Measurements from ENCODE around the gene PNKP. TPM values are rescaled to one million over a fixed set of nuclear protein-coding genes. Genes with fewer than 3 reads are reported as not detected.

PNKP gene
- total and polyA plus RNA-seq, 5 donors = 38.6 to 144 (median 40.8) TPM

DNA sequence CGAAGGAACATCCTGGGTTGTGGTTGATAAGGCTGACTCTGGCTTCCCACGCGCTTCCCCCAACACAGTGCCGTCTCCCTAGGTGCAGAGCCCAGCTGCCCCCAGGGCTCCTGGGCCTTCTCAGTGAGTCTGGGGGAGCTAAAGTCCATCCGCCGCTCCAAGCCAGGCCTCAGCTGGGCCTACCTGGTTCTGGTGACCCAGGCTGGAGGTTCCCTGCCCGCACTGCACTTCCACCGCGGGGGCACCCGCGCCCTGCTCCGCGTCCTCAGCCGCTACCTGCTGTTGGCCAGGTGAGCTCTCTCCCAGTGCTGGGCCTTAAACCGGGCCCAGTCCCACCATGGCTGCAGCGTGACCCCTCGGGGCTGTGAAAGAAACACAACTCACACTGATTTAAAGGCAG, 13.8 kb upstream of the PNKP start:
- ATAC-seq = no peak
- WGBS = 94% methylated on average over 17 of the region's 17 CpGs

DNA sequence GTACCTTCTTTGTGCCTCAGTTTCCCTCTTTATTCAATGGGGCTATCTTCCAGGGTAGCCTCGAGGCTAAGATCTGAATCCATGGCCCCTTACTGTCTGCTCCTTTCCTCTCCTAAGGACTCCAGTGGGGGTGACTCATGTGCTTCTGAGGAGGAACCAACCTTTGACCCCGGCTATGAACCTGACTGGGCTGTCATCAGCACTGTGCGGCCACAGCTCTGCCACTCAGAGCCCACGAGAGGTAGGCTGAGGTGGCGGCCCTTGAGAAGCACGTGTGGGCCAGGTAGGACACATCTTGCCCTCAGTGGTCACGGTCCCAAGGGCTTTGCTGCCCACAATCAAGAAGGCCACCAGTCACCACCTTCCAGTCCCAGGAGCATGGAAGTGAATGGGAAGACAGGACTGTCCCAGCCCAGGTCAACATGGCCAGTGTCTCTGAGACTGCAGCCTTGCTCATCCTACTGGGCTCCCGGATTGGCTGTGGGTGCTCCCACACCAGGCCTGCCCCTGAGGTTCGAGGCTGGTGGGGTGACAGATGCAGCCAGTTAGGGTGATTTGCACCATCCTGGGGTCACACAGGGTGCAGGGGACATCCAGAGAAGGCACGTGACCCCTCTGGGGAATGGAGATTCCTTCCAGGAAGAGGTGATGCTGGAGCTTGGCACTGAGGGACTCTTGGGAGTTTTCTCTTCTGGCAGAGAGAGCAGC, 12.9 kb upstream of the PNKP start:
- ATAC-seq (no peak), DNase-seq (peak in 2 of 3 donors; percentile 16 to 60)
- 92% methylated on average over 10 of the region's 10 CpGs for WGBS
- Histone ChIP-seq H3K4me3 (ENCODE audit: low read length) (no peak overlapping the region), H3K27me3 (ENCODE audit: control insufficient read depth, insufficient read depth) (no peaks in the 10 kb centered on the region), H3K4me1 (ENCODE audit: control insufficient read depth, insufficient read depth, low read length) (peaks cover 5% of the 10 kb centered on the region), H3K27ac (ENCODE audit: low read length) (no peak overlapping the region), H3K9me3 (ENCODE audit: control insufficient read depth, low read length) (no peaks in the 10 kb centered on the region)
- intact Hi-C loops (cut with DNase I) = no loop called here

More for the DNA sequence above, 13.8 kb upstream of the PNKP start:
- H3K9me3 ChIP-seq (ENCODE audit: control insufficient read depth, low read length) = no peaks in the 10 kb centered on the region
- DNase-seq = peak in 2 of 3 donors; percentile 54 to 57
- H3K27ac ChIP-seq (ENCODE audit: low read length) = no peak overlapping the region
- H3K4me1 ChIP-seq (ENCODE audit: control insufficient read depth, insufficient read depth, low read length) = no peaks in the 10 kb centered on the region
- no peaks in the 10 kb centered on the region for H3K27me3 ChIP-seq (ENCODE audit: control insufficient read depth, insufficient read depth)
- H3K4me3 ChIP-seq (ENCODE audit: low read length) = no peak overlapping the region
- intact Hi-C loops (cut with DNase I) = no loop called here

DNA sequence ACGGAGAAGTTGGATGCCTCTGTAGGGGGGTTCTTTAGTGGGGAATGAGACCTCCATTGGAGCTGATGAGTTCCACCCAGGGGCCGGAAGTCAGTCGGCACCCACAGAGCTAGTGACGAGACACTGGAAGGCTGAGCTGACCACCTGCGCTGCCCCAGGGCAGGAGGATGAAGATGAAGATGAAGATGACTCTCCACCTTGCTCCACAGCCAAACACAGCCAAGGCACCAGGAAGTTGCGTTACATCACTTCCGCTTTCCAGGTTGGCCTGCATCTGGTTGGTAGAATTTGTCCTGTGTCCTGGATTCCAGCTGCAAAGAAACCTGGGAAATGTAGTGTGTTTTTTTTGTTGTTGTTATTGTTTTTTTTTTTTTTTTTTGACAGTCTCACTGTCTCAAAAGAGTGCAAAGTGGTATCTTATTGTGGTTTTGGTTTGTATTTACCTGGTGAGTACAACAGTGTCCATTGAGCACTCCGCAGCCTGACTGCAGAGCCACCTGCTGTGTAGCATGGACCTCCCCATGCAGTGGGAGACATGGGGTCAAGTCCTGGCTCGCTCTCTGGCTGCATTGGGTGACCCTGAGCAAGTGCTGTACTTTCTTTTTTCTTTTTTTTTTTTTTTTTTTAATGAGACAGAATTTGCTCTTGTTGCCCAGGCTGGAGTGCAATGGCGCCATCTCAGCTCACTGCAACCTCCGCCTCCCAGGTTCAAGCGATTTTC, 12.0 kb upstream of the PNKP start:
- Histone ChIP-seq H3K9me3 (ENCODE audit: control insufficient read depth, low read length) (no peaks in the 10 kb centered on the region), H3K4me3 (ENCODE audit: low read length) (no peak overlapping the region), H3K4me1 (ENCODE audit: control insufficient read depth, insufficient read depth, low read length) (peaks cover 6% of the 10 kb centered on the region), H3K27me3 (ENCODE audit: control insufficient read depth, insufficient read depth) (no peaks in the 10 kb centered on the region), H3K27ac (ENCODE audit: low read length) (no peak overlapping the region)
- DNase-seq = peak; percentile 16 to 48 (median 42)
- no peak for ATAC-seq
- WGBS = 95% methylated on average over 12 of the region's 12 CpGs
- intact Hi-C loops (cut with DNase I) = no loop called here

DNA sequence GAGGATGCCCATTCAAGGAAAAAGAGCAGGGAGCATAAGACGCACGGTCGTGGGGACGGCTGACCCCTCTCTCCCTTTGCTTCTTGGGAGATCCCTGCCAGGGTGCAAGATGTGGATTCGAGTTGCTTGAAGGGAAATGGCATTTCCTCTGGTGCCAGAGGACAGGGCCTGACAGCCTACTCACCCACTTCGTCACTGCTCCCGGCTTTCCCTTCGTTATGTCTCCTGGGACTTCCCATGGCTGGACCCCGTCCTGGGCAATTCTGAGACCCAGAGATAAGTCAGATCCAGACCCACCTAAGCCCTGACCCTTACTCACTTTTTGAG, 11.3 kb upstream of the PNKP start:
- intact Hi-C loops (cut with DNase I) = no loop called here
- no peaks in the 10 kb centered on the region for H3K27me3 ChIP-seq (ENCODE audit: control insufficient read depth, insufficient read depth)

DNA sequence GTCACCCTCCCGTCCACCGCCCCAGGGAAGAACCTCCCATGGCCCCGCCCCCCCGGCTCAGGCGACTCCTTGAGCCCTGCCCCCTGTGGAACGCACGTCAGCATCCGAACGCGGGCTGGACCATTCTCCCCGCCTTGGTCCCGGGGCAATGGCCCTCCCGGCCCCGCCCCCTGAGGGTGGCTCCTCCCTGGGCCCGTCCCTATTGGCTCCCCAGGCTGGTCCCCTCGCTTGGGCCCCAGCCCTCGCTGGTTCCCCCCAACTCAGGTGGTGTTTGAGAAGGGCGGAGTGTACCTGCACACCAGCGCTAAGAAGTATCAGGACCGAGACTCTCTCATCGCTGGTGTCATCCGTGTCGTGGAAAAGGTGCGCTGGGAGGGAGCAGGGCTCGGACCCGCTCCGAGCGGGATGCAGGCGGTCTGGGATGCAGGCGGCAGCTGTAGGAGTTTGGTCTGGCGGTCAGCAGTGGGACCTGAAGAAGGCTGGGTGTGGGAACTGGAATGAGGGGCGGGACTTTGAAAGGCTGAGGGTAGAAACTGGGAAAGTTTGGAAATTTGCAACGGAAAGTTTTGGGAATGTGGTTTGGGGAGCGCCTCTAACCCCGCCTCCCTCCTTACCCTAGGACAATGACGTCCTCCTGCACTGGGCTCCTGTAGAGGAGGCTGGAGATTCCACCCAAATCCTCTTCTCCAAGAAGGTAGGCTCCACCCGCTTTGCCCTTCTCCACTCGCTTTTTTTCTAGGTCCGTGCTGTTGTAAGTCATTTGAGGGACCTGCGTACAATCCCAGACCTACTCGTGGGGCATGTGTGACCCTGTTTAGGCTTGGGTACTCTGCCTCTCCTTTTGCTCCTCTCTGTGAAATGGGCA, 10.7 kb upstream of the PNKP start:
- peak; percentile 84 for ATAC-seq
- WGBS = 9% methylated on average over 41 of the region's 41 CpGs
- Histone ChIP-seq H3K4me1 (ENCODE audit: control insufficient read depth, insufficient read depth, low read length) (peaks cover 6% of the 10 kb centered on the region), H3K4me3 (ENCODE audit: low read length) (peak overlapping the region; percentile 61), H3K27ac (ENCODE audit: low read length) (peak overlapping the region; percentile 98), H3K9me3 (ENCODE audit: control insufficient read depth, low read length) (no peaks in the 10 kb centered on the region), H3K27me3 (ENCODE audit: control insufficient read depth, insufficient read depth) (no peaks in the 10 kb centered on the region)
- DNase-seq = peak; percentile 99 to 100 (median 99)
- intact Hi-C loops (cut with DNase I) = no loop called here

More for the DNA sequence above, 11.3 kb upstream of the PNKP start:
- H3K4me3 ChIP-seq (ENCODE audit: low read length) = no peak overlapping the region
- no peak overlapping the region for H3K27ac ChIP-seq (ENCODE audit: low read length)
- 85% methylated on average over 9 of the region's 9 CpGs for WGBS
- ATAC-seq (no peak), DNase-seq (peak; percentile 12 to 56 (median 40))
- H3K9me3 ChIP-seq (ENCODE audit: control insufficient read depth, low read length) = no peaks in the 10 kb centered on the region
- peaks cover 6% of the 10 kb centered on the region for H3K4me1 ChIP-seq (ENCODE audit: control insufficient read depth, insufficient read depth, low read length)

DNA sequence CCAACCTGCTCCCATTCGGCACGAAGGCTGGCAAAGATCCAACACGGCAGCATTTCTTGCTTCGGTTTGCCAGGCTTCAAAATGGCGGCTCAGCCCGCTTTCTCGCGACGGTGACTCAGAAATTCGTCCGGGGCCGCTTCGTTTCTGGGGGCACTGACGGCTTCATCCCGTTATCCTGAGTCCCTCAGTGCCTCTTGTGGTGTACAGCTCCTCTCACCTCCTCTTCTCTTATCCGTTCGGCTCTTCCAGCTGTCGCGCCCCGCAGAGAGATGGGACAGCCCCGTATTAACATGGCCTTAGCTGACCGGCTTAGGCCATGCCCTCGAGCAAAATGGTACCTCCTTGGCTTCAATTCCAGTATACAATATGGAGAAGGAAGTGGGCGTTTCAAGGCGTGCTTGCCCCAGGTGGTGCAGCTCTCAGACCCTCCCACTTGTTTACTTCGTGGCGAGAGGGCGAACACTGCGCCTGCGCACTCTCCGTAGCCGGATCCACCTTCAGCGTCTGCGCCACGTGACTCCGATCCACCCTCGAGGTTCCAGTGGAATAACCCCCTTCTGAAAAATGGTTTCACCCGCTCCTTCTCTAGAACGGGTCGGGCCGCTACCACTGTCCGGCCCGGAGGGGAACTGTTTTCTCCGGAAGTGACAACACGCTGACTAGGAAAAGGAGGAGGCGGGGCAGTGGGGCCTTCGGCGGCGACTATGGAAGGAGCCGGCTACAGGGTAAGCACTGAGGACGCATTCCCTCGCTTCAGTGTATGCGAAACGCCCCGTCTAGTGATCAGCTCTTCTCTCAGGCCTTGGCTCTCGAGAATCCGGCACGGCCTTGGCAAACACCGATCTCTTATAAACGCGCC, 9.9 kb upstream of the PNKP start, which contains the start of the genes AKT1S1 and TBC1D17:
AKT1S1 (minus strand) TSS at position 336 of the 859 bp plus-strand sequence. CDS start 4,060 bp downstream, outside the sequence.
TBC1D17 (plus strand) TSS at position 683 of the 859 bp plus-strand sequence; CDS start at position 705, 22 bp downstream.
- Histone ChIP-seq H3K4me3 (ENCODE audit: low read length) (peak within 1 kb of the TSS; percentile 76), H3K4me1 (ENCODE audit: control insufficient read depth, insufficient read depth, low read length) (peaks cover 6% of the 10 kb centered on the region), H3K27ac (ENCODE audit: low read length) (peak within 1 kb of the TSS; percentile 99), H3K9me3 (ENCODE audit: control insufficient read depth, low read length) (no peaks in the 10 kb centered on the region), H3K27me3 (ENCODE audit: control insufficient read depth, insufficient read depth) (no peaks in the 10 kb centered on the region)
- WGBS = under 1% methylated on average over 61 of the region's 61 CpGs
- ATAC-seq = peak; percentile 83 to 89
- intact Hi-C loops (cut with DNase I) = no loop called here
- DNase-seq = peak; percentile 99

DNA sequence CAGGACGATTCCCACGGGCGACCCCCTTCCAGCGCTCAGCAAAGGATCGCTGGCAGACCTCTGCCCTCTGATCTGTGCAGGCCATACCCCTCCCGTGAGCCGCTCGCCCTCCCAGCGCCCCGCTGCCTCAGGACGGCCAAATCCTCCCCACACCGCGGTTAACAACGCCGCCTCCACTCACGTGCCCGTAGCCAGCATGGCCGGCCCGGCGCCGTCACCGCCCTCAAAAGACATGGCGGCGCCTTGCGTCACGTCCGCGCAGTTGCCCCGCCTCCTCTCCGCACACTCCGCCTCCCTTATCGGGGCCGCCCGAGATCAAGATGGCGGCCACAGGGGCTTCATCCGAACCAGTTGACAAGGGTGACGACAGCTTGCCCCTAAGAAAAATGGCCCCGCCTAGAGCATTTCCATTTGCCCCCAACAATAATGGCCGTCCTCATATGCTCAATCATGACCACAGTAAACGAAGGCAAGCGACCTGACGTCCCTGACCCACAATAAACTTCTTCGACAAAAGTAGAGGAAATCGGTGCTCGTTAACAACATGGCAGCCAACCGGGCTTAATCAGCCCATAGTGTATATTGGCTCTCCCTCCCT, 9.1 kb upstream of the PNKP start:
- DNase-seq (peak; percentile 98 to 99 (median 99)), ATAC-seq (peak; percentile 81 to 85)
- intact Hi-C loops (cut with DNase I) = no loop called here
- Histone ChIP-seq H3K9me3 (ENCODE audit: control insufficient read depth, low read length) (no peaks in the 10 kb centered on the region), H3K4me3 (ENCODE audit: low read length) (peak overlapping the region; percentile 76), H3K27ac (ENCODE audit: low read length) (peak overlapping the region; percentile 99), H3K4me1 (ENCODE audit: control insufficient read depth, insufficient read depth, low read length) (peaks cover 6% of the 10 kb centered on the region), H3K27me3 (ENCODE audit: control insufficient read depth, insufficient read depth) (no peaks in the 10 kb centered on the region)
- WGBS = under 1% methylated on average over 46 of the region's 46 CpGs

DNA sequence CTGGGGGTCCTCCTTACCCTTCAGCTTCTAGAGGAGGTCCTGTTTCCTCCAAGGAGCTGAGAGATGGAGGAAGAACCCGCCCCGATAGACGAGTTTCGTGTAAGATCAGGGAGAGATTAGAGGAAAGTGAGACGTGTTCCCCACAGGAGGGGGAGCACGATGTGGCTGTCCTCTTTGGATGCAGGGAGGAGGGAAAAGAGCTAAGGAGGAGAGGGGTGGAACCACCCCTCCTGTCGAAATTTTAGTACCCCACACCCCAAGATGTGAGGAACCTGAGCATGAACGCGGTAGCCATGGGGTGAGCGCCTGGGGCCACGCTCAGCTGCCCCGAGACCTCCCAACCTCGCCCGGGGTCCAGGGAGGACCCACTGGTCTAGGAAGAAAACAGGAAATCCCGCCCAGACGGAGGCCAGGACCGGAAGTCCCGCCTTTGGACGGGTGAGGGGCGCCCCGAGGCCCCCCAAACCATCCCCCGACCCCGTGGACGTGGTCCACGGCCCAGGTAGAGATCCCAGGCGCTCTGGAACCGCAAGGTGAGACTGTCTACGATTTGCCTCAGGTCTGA, 8.6 kb upstream of the PNKP start:
- Histone ChIP-seq H3K27ac (ENCODE audit: low read length) (peak overlapping the region; percentile 92), H3K27me3 (ENCODE audit: control insufficient read depth, insufficient read depth) (no peaks in the 10 kb centered on the region), H3K4me1 (ENCODE audit: control insufficient read depth, insufficient read depth, low read length) (peaks cover 6% of the 10 kb centered on the region), H3K9me3 (ENCODE audit: control insufficient read depth, low read length) (no peaks in the 10 kb centered on the region), H3K4me3 (ENCODE audit: low read length) (peak overlapping the region; percentile 76)
- intact Hi-C loops (cut with DNase I) = no loop called here
- ATAC-seq = peak; percentile 9 to 26
- 1% methylated on average over 28 of the region's 28 CpGs for WGBS
- peak; percentile 72 to 90 (median 89) for DNase-seq

DNA sequence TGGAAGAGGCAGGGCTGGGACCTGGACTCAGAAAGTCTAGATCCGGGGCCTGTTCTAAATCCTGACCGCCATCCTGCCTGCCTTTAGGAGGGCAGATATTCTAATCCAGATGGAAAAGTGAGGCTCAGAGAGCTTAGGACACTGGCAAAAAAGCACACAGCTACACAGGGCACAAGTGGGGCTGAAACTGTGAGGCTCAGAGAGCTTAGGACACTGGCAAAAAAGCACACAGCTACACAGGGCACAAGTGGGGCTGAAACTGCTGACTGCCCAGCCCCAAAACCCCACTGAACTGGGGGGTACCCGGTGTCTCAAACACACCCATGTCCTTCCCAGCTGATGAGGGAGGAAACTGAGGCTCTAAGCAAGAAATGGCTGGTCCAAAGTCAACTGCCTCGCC, 7.8 kb upstream of the PNKP start:
- no peak for ATAC-seq
- Histone ChIP-seq H3K27ac (ENCODE audit: low read length) (no peak overlapping the region), H3K27me3 (ENCODE audit: control insufficient read depth, insufficient read depth) (no peaks in the 10 kb centered on the region), H3K9me3 (ENCODE audit: control insufficient read depth, low read length) (no peaks in the 10 kb centered on the region), H3K4me3 (ENCODE audit: low read length) (no peak overlapping the region), H3K4me1 (ENCODE audit: control insufficient read depth, insufficient read depth, low read length) (peaks cover 6% of the 10 kb centered on the region)
- WGBS = 83% methylated on average over 4 of the region's 4 CpGs
- peak in 1 of 3 donors; percentile 32 for DNase-seq
- intact Hi-C loops (cut with DNase I) = no loop called here

All from right cardiac atrium (tissue), 5 donors.